Activated CD4-positive, CD25-positive, alpha-beta regulatory T cell treated with anti-CD3 and anti-CD28 coated beads, Interleukin-2, amount 50 U/mL, for 72 hours (primary cell): ENCODE measurements around the gene ATRAID.
"Not testable (repeated sequence)": the region's sequence is repeated elsewhere in the genome, so short reads cannot be mapped to it uniquely, and the experiment has no call there.

Experiments used
- DNase-seq: peaks from one replicate; pipeline ENCODE4 v3.0.0; 2021

ATRAID gene, protein sequence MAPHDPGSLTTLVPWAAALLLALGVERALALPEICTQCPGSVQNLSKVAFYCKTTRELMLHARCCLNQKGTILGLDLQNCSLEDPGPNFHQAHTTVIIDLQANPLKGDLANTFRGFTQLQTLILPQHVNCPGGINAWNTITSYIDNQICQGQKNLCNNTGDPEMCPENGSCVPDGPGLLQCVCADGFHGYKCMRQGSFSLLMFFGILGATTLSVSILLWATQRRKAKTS

DNA sequence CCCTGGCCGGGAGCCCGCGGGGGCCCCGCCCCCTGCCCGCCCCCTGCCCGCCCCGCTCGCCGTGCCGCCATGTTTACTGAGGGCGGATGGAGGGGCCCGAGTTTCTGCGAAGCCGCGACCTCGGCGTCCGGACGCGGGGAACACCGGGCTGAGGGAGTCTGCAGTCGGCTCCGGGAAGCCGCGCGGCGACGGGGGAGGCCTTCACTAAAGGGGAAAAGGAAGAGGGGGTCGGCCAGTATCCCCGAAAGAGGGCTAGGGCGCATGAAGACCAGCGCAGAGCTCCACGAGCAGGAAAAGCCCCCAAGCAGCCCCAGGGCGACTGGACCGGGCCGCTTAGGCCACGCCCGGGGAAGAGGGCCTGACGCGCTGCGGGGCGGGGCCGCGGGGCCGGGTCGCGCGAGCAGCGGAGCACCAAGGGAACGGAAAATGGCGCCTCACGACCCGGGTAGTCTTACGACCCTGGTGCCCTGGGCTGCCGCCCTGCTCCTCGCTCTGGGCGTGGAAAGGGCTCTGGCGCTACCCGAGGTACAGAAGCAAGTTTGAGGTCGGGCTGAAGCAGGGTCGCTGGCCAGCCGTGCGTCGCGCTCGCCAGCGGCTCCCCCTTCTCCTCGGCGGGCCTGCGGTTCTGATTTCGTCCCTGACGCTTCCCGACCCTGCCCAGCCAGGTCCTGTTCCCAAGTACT lies at the start of gene ATRAID, which contains the start of gene SLC5A6:
TSS of gene ATRAID (plus strand) at position 99 of the 683 bp plus-strand sequence. CDS start at position 427, 328 bp downstream.
TSS of gene SLC5A6 (minus strand) at position 326 of the 683 bp plus-strand sequence. CDS start 4,618 bp downstream, outside the sequence.
- DNase-seq = peak; percentile 91

DNA sequence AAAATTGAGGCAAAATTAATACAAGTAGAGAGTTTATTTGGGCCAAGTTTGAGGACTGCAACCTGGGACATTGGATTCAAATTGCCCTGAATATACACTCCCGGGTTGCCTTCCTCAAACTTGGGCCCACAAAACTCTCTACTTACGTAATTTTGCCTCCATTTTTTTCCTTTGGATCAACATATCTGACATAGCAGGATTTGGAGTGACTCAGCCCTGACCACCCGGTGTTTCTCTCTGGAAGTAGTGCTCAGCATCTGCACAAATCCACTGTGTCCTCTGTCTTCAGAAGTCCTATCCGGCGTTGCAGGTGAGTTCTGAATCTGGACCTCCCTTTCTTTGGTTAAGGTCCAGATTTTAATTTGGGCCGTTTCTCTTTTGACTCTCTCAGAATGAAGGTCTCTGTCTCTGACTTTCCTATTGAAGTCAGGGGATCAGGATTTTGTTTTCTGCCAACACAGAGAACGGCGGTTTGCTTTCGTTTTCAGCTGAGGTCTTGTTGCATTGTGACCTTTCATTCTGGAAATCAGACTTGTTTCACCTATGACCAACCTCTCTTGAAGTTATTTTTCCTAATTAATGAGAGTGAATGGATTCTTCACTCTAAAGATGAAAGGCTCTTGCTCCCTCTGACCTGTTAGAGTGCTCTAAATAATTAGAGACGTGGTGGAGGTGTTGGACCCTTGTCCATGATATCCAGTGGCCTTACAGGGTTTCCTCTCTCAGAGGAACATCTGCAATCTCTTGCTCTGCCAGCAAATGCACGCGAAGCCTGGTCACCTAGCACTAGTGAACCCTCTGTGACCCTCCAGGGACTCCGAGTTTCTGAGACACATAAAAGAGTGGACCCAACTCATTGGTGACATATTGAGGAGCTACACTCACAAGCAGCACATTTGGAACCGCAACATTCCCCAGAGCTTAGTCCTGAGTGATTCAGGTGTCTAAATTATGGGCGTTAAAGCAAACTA lies 49.4 kb upstream of the ATRAID start:
- DNase-seq = no peak

DNA sequence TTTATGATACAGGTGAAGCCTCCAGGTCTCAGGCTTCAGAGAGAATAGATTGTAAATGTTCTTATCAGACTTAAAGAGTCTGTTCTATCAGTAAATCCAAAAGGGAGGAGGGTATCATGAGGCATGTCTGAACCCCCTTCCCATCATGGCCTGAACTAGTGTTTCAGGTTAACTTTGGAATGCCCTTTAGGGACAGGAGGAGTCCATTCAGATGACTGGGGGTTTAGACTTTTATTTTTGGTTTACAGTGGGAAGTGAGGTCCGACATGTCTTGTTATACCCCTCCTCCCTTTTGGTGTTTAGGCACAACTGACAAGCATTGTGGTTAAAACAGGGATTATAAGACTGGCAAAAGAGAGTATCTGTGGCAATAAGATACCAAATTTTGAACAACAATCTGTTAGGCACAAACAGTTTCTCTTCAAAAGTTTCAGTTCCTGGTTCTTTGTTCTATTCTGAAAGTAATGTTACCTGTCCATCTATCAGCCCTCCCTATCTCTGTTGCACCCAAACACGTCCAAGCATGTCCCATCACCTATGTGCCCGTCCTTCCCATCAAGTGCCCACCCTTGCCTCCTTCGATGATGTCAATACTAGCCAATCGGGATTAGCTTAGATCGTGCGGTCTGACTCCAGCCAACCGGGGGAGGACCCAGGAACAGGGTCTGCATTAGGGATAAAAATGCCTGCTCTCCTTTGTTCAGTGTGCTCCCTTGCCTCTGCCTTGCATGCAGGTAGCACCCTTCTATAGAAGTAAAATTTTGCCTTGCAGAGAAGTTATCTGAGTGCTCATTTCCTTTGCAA lies 46.7 kb upstream of the ATRAID start:
- DNase-seq = no peak

DNA sequence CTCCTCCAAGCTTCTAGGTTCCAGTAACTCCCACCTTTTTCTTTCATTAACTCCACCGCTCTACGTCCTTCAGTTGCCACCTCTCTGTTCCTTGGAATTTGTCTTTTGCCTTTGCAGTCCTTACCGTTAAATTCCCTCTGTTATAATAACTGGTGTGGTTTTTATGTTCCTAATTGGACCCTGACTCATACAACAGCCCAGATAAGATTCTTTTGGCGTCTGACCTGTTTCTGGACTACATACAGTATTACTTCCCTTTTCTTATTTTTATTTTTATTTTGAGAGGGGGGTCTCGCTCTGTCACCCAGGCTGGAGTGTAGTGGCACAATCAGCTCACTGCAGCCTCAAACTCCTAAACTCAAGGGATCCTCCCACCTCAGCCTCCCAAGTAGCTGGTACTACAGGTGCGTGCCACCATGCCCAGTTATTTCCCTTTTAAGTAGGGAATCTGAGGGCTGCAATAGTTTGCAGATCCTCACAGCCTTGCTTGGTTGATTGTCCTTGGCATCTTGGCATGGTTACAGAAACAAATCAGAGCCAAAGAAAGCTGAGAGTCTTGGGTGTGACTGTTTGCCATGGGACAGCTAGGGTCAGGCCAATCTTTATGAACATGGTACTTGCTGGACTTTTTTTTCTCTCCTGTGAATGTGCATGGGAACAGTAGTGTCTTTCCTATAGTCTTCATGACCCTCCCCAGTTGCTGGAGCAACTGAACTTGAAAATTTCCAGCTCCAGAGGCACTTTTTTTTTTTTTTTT lies 41.1 kb upstream of the ATRAID start:
- no peak for DNase-seq

DNA sequence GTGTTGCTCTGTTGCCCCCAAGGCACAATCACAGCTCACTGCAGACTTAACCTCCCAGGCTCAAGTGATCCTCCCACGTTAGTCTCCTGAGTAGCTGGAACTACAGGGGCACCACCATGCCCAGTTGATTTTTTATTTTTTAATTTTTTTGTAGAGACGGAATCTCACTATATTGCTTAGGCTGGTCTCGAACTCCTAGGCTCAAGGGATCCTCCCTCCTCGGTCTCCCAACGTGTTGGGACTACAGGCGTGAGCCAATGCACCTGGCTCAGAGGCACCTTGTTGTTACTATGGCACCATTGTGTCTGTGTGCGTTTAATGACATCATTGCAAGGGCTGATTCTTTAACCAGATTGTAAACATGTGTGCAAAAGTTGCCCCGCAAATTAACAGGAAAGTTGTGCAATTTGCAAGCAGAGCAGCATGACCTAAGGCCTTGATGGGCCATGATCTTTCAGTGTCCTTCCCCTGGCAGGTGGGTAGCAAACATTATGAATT lies 40.4 kb upstream of the ATRAID start:
- DNase-seq = no peak

DNA sequence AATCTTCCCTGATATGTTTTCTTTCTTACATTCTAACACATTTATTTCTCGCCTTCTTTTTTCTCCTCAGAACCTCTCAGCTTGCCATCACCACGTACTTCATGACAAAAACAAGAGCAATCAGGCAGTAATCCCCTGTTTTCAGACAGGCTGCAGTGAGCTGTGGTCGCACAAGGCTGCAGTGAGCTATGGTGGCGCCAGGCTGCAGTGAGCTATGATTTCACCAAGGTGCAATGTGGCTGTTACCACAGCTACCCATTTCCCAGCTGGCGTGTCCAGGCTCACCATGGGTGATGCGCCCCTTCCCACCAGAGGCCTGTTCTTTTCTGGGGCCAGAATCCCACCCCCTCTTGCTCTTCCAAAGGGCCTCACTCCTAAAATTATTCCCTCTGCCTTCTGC lies 37.2 kb upstream of the ATRAID start:
- no peak for DNase-seq

DNA sequence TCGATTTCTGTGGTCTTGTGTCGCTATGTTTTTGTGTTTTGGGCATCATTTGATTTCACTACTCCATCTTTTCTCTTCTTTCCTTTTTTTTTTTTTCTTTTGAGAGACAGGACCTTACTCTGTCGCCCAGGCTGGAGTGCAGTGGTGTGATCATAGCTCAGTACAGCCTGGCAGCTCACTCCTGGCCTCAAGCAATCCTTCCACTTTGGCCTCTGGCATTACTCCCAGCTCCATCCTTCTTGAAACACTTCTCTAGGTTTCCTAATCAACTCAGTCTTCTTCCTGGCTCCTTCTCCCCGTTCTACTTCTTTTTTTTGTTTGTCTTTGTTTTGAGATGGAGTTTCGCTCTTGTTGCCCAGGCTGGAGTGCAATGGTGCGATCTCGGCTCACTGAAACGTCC lies 36.5 kb upstream of the ATRAID start:
- no peak for DNase-seq

DNA sequence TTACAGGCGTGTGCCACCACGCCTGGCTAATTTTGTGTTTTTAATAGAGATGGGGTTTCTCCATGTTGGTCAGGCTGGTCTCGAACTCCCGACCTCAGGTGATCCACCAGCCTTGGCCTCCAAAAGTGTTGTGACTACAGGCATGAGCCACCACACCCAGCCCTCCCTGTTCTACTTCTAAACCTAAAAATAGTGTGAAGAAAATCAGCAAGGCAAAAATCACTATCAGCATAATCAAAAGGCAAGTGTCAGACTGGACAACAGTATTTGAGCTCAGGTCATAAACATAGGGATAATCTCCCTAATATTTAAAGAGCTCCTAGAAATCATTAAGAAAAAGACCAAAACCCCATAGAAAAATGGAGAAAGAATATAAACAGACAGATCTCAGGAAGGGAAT lies 36.1 kb upstream of the ATRAID start:
- DNase-seq = not testable (repeated sequence)

DNA sequence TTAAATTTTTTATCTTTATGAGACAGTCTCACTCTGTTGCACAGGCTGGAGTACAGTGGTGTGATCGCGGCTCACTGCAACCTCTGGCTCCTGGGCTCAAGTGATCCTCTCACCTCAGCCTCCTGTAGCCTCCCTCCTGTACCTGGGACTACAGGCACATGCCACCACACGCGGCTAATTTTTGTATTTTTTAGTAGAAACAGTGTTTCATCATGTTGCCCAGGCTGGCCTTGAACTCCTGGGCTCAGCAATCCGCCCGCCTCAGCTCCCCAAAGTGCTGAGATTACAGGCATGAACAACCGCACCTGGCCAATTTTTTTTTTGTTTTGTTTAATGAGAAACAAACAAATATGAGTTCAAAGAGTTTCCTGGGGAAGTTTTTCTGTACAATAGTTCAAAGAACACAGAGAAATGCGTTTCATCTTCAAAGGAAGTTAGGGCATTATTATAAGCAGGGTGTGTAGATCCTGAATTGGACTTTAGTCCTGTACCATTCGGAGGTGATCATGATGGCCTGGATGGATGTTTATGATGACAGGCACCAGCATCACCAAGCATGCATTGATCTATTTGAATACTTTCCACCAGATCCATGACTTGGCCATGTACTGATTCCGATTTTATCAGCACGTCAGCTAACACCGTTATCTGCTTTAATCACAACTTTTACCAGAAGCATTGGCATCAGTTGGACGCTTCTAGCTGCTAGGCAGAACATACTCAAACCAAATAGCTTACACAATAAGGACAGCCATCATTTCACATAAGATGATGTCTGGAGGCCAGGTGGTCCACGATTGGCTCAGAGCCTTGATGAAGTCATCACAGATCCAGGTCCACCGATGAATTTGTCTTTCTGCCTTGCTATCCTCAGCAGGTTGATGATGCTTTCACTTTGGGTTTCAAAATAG lies 34.1 kb upstream of the ATRAID start:
- DNase-seq = no peak

DNA sequence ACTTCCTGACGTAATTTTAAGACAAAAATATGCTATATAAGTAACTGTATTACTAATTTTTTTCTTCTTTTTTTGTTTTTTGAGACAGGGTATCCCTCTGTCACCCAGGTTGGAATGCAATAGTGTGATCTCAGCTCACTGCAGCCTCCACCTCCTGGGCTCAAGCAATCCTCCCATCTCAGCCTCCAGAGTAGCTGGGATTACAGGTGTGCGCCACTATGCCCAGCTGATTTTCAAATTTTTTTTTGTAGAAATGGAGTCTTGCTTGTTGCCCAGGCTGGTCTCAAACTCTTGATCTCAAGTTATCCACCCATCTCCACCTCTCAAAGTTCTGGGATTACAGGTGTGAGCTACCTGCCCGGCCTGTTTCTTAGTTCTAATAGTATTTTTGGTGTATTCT lies 33.4 kb upstream of the ATRAID start:
- no peak for DNase-seq

DNA sequence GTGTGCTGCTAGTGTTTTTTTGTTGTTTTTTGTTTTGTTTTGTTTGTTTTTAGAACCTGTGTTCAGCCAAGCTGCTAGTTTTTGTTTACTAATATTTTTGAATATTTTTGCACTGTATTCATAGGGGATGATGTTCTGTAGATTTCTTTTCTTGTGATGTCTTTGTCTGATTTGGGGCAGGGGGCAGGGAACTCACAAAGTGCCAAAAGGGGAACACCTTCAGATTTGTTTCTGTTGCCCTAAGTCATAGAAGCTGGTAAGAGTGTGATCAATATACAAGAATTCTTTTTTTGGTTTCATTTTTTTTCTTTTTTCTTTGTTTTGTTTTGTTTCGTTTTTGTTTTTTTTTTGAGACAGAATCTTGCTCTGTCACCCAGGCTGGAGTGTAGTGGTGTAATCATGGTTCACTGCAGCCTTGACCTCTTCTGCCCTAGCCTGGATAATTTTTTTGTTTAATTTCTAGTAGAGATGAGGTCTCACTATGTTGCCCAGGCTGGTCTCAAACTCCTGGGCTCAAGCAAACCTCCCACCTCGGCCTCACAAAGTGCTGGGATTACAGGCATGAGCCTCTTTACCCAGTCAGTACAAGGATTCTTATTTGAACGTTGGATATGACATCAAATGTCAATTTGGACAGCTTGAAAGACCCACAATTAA lies 32.4 kb upstream of the ATRAID start:
- DNase-seq = no peak

DNA sequence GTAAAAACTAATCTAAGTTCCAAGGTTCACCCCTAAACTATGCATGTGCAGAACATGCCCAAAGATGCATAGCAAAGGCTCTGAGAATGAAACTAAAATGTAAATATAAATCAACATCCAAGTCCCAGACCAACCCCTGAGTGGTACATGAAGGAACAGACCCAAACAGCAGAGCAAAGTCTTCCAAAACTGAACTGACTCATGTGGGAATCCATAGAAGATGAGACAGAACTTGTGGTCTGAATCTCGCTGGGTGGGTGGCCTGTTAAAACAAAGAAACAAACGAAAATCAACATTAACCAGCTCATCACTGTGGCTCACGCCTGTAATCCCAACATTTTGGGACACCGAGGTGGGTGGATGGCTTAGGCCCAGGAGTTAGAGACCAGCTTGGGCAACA lies 29.5 kb upstream of the ATRAID start:
- no peak for DNase-seq

DNA sequence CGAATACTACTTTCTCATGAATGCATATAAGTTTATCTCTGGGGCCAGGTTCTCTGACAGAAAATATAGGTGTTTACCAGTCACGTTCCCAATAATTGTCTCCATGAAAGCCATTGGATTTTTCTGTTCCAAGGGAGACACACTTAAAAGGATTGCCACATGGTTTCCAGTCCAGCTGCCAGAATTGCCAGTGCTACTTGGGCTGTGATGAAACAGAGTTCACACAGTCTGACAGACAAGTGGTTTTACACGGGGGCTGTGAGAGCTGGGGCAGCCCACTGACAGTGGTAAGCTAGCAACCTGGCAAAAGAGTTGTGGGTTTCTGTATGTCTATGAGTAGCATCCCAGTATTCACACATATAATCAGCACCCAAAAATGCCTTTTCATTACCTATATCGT lies 27.7 kb upstream of the ATRAID start:
- no peak for DNase-seq

DNA sequence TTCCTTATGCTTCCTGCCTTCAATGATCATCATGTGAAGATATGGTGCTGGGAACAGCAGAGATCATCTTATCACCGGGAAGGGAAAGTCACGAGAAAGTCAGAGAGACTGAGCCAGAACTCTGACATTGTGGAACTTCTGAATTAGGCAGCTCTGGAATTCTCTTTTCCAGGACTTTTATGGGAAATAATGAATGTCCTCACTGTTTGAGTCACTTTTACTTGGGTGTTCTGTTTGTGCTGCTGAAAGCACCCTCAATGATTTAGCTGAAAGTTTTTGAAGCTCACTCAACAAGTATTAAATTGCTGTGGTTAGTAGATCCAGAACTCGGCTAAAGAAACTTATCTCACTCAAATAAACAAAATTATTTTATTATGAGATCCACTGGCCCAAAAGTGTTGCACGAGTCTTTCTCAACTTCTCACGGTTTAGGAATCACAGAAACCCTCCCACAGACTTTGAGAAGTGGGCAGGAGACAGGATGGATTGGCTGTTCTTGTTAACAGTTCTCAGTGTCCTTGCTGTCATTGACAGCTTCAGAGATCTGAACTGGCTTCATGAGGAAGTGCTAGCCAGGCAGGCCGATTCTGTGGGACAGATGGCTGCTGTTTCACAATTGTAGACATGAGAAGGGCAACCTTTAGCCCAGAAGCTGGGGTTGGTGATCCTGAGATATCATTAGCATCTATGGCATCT lies 26.4 kb upstream of the ATRAID start:
- DNase-seq = no peak

DNA sequence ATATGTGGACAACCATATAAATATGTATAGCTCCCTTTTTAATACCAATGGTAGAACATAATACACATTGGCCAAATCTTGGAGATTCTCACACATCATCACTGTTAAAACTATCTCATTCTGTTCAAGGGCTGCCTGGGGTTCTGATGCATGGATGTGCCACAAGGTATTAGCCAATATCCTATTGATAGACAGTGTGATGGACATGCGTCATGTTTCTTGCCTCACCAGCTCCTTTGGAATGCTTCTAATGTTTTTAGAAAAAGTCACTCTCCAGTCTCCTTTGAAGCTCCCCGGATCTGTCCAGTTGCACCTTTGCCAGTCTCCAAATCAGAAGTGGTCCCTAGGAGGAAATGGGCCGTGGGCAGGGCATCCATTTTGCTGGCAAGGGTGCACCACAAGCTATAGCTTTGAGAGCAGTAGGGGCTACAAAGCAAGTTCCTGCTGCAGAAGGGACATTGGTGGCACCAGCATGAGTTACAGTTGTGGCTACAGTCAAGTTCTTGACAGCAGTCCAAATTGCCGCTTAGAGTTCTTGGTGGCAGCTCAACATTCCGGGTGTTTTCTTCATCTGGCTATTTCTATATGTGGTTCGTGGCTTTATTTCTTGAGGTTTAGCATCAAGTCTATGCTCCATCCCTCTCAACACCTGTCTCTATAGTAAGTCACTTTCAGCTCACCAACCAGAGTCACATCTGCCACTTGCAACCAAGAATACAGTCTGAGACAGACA lies 25.1 kb upstream of the ATRAID start:
- no peak for DNase-seq

DNA sequence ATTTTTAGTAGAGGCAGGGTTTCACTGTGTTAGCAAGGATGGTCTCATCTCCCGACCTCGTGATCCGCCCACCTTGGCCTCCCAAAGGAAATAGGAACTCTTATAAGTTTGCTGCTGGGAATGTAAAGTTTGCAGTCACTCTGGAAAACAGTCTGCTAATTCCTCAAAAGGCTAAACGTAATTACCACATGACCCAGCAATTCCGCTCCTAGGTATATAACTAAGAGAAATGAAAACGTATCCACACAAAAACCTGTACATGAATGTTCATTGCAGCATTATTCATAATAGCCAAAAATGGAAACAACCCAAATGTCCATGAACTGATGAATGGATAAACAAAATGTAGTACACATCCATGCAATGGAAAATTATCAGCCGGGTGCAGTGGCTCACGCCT lies 21.9 kb upstream of the ATRAID start:
- no peak for DNase-seq

DNA sequence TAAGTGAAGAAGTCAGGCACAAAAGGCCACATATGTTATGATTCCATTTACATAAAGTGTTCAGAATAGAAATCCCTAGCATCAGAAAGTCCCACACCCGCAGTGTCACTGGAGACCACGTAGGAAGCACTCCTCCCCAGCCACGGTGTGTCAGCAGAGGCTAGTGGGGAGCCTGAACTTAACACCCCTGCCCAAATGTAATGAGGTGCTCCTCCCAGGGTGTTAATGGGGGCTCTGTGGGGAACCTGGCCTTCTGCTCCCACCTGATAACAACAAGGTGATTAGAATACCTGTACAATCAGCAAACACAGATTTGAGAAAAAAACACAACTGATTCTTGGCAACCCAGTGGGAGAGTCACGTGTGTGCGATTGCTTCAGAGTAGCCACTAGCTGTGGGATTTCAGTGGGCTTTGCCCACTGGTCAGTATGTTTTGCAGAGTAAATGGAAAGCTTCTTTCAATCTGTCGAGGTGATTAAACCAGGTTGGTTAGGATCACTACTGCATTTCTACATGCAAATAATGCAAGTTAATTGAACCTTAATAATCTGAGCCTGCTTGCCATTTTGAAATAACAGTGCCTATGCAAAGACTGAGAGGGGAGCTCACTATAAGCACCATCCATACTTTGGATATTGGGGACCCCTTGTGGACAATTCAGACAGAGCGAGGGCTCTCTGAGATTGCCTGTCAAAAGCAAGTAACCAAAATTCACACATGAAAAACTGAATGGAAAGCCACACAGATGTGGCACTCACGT lies 20.6 kb upstream of the ATRAID start:
- DNase-seq = no peak
